Right lung (tissue), 5 donors: Measurements from ENCODE around the gene SAT2. TPM values are rescaled to one million over a fixed set of nuclear protein-coding genes. Genes with fewer than 3 reads are reported as not detected.
"Not testable (repeated sequence)": the region's sequence is repeated elsewhere in the genome, so short reads cannot be mapped to it uniquely, and the experiment has no call there.

Experiments used
- DNase-seq, 2 donors: peaks; one replicate each; pipeline ENCODE4 v3.0.0-alpha.2; 2013
- polyA plus RNA-seq, 5 donors: library from polyadenylated mRNA; unstranded; fragments of 120-200 nt; gene quantifications; one replicate each; pipeline versions ENCODE4 v1.2.1 to v1.2.3, GENCODE V29; 2013; ENCODE audit warnings: inconsistent platforms in 1 of 5, low replicate concordance in 1 of 5; ENCODE audit not compliant: insufficient read length in 5 of 5, insufficient read depth in 1 of 5

SAT2 gene
- polyA plus RNA-seq, 5 donors: 70.6 to 93.8 (median 86.2) TPM

GRCh38 chr17:7610641-7611040, 17.0 kb downstream of the SAT2 start:
- no peak for DNase-seq

GRCh38 chr17:7606280-7606679, 21.3 kb downstream of the SAT2 start:
- DNase-seq: no peak

GRCh38 chr17:7597561-7597960, 30.1 kb downstream of the SAT2 start:
- DNase-seq: not testable (repeated sequence)

GRCh38 chr17:7593296-7593695, 34.3 kb downstream of the SAT2 start:
- DNase-seq: no peak

- no peak for DNase-seq
These were observed 35.1 kb downstream of the SAT2 start for GRCh38 chr17:7592422-7593021.

GRCh38 chr17:7591596-7591995, 36.0 kb downstream of the SAT2 start:
- DNase-seq: no peak

- DNase-seq: no peak
These were observed 36.9 kb downstream of the SAT2 start for GRCh38 chr17:7590743-7591142.

- DNase-seq: no peak
These were observed 37.5 kb downstream of the SAT2 start, which contains the start of gene SOX15 for GRCh38 chr17:7589891-7590691. Gene SOX15, minus strand, starts transcription at chr17:7590094. Its CDS starts 418 bp downstream, at chr17:7589676.

GRCh38 chr17:7589204-7589868, 38.3 kb downstream of the SAT2 start:
- peak; percentile 75 to 79 for DNase-seq

GRCh38 chr17:7588553-7589203, 38.9 kb downstream of the SAT2 start:
- no peak for DNase-seq

- DNase-seq: no peak
These were observed 40.0 kb downstream of the SAT2 start for GRCh38 chr17:7587420-7588151.

- DNase-seq: no peak
These were observed 40.8 kb downstream of the SAT2 start for GRCh38 chr17:7586673-7587419.

GRCh38 chr17:7583253-7584109, 44.1 kb downstream of the SAT2 start, which contains the start of gene MPDU1:
Gene MPDU1, plus strand, starts transcription at chr17:7583852. Its CDS starts 11 bp downstream, at chr17:7583863.
- peak; percentile 98 to 99 for DNase-seq

GRCh38 chr17:7582396-7583252, 45.0 kb downstream of the SAT2 start:
- DNase-seq: no peak

GRCh38 chr17:7580604-7581575, 46.7 kb downstream of the SAT2 start:
- DNase-seq: no peak

GRCh38 chr17:7579834-7580603, 47.6 kb downstream of the SAT2 start:
- no peak for DNase-seq
